ENCODE data around the gene TRIM44.

The TRIM44 gene

GRCh38 chr11:35662649-35663407, at the start of gene TRIM44:
Gene TRIM44 (plus strand): TSS chr11:35662775. CDS start chr11:35663112, 337 bp downstream.
- peak; percentile 70 for DNase-seq

GRCh38 chr11:35614939-35615569, 47.5 kb upstream of the TRIM44 start:
- DNase-seq = no peak

- peak; percentile 49 for DNase-seq
These were observed 46.4 kb upstream of the TRIM44 start for GRCh38 chr11:35615921-35616900.

- no peak for DNase-seq
These were observed 45.3 kb upstream of the TRIM44 start for GRCh38 chr11:35617316-35617686.

GRCh38 chr11:35617687-35618496, 44.7 kb upstream of the TRIM44 start, which contains the start of gene FJX1:
Gene FJX1 (plus strand): TSS chr11:35618460. CDS start chr11:35618637, 177 bp downstream.
- DNase-seq = peak; percentile 87

- peak; percentile 28 for DNase-seq
These were observed 44.0 kb upstream of the TRIM44 start for GRCh38 chr11:35618497-35619115.

- DNase-seq = peak; percentile 53
These were observed 43.3 kb upstream of the TRIM44 start for GRCh38 chr11:35619116-35619854.

GRCh38 chr11:35619855-35620640, 42.5 kb upstream of the TRIM44 start:
- DNase-seq = peak; percentile 57

- DNase-seq = no peak
These were observed 41.8 kb upstream of the TRIM44 start for GRCh38 chr11:35620795-35621194.

GRCh38 chr11:35621620-35622019, 41.0 kb upstream of the TRIM44 start:
- no peak for DNase-seq

- DNase-seq = peak; percentile 59
These were observed 40.5 kb upstream of the TRIM44 start for GRCh38 chr11:35622070-35622469.

- DNase-seq = peak; percentile 45
These were observed 38.9 kb upstream of the TRIM44 start for GRCh38 chr11:35623621-35624168.

GRCh38 chr11:35624316-35624715, 38.3 kb upstream of the TRIM44 start:
- no peak for DNase-seq

GRCh38 chr11:35624781-35625180, 37.8 kb upstream of the TRIM44 start:
- no peak for DNase-seq

- no peak for DNase-seq
These were observed 36.1 kb upstream of the TRIM44 start for GRCh38 chr11:35626501-35626900.

GRCh38 chr11:35629511-35629910, 33.1 kb upstream of the TRIM44 start:
- no peak for DNase-seq

- DNase-seq = peak; percentile 27
These were observed 32.7 kb upstream of the TRIM44 start for GRCh38 chr11:35629914-35630313.

GRCh38 chr11:35631891-35632290, 30.7 kb upstream of the TRIM44 start:
- DNase-seq = no peak

GRCh38 chr11:35632301-35632700, 30.3 kb upstream of the TRIM44 start:
- DNase-seq = no peak

All from 8988T (cell line).